Bronchial epithelial cell (primary cell): ENCODE measurements around the gene GNLY. TPM values are rescaled to one million over a fixed set of nuclear protein-coding genes. Genes with fewer than 3 reads are reported as not detected.

Experiments
- DNase-seq: peaks from one replicate; pipeline ENCODE4 v3.0.0-alpha.2; 2010; ENCODE audit warnings: low read depth
- FAIRE-seq: peaks from 2 replicates; lab custom pipeline; 2011; peaks lifted over from hg19 to GRCh38; lab: Jason Lieb, UNC
- H3K27me3 ChIP-seq: 2 replicates; pipeline ENCODE4 v1.5.1; 2011; ENCODE audit warnings: low read length; ENCODE audit not compliant: control insufficient read depth, insufficient read depth
- H3K36me3 ChIP-seq: 2 replicates; pipeline ENCODE4 v1.5.1; 2011; ENCODE audit warnings: low read length; ENCODE audit not compliant: control insufficient read depth, insufficient read depth
- H3K4me3 ChIP-seq: 2 replicates; pipeline ENCODE4 v1.5.1; 2011; ENCODE audit warnings: mild to moderate bottlenecking, low read depth, low read length, control low read depth
- total RNA-seq: library from RNA; depleted of rRNA; stranded (reverse); fragments of >200 nt; gene quantifications from 2 replicates; pipeline ENCODE4 v1.2.1, GENCODE V29; 2014
- TF ChIP-seq, protein P1 (sequence below): IDR thresholded peaks from 2 replicates; pipeline ENCODE4 v1.5.1; 2011; ENCODE audit warnings: mild to moderate bottlenecking, moderate library complexity, low read length, control low read depth, inconsistent platforms; ENCODE audit not compliant: insufficient read depth, severe bottlenecking

Gene GNLY
- total RNA-seq, 1 donor from 2014 or later, result not detected

DNA sequence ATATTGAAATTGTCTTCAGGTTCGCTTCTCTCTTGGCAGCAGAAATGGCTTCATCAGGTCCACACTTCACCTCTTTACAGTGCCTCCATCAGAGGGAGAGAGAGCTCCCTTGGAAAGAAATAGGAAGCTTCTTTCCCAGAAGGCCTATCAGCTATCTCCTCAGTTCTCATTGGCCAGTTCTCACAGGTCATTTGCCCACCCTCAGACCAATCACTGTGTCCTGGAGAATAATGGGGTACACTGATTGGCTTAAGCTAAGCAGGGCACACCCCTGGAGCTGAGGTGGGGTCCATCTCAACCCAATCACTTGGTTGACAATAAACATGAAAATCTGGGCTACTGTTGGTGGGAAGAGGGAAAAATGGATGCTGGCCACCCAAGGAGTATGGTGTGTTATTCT lies 5.2 kb downstream of the GNLY start:
- FAIRE-seq, result no peak
- Histone ChIP-seq H3K4me3 (no peak overlapping the region), H3K27me3 (peaks cover 2% of the 10 kb centered on the region), H3K36me3 (no peaks in the 10 kb centered on the region)
- TF ChIP-seq, protein P1, sequence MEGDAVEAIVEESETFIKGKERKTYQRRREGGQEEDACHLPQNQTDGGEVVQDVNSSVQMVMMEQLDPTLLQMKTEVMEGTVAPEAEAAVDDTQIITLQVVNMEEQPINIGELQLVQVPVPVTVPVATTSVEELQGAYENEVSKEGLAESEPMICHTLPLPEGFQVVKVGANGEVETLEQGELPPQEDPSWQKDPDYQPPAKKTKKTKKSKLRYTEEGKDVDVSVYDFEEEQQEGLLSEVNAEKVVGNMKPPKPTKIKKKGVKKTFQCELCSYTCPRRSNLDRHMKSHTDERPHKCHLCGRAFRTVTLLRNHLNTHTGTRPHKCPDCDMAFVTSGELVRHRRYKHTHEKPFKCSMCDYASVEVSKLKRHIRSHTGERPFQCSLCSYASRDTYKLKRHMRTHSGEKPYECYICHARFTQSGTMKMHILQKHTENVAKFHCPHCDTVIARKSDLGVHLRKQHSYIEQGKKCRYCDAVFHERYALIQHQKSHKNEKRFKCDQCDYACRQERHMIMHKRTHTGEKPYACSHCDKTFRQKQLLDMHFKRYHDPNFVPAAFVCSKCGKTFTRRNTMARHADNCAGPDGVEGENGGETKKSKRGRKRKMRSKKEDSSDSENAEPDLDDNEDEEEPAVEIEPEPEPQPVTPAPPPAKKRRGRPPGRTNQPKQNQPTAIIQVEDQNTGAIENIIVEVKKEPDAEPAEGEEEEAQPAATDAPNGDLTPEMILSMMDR, result no peak
- DNase-seq, result no peak

DNA sequence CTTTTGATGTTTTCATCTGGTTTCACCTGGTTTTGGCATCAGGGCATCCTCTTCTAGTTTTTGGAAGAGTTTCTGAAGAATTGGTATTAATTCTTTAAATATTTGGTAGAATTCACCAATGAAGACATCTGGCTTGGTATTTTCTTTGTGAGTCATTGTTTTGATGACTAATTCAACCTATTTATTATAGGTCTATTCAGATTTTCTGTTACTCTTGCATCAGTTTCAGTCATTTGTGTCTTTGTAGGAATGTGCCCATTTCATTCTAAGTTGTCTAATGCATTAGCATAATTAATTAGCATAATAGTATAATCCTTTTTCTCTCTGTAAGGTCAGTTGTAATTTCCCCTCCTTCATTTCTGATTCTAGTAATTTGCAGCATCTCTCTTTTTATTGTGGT lies 8.0 kb downstream of the GNLY start:
- no peaks in the 10 kb centered on the region for H3K27me3 ChIP-seq
- no peak for FAIRE-seq
- H3K4me3 ChIP-seq, result no peak overlapping the region
- peak; percentile 87 for DNase-seq
- TF ChIP-seq, protein P1, result no peak
- H3K36me3 ChIP-seq, result no peaks in the 10 kb centered on the region

DNA sequence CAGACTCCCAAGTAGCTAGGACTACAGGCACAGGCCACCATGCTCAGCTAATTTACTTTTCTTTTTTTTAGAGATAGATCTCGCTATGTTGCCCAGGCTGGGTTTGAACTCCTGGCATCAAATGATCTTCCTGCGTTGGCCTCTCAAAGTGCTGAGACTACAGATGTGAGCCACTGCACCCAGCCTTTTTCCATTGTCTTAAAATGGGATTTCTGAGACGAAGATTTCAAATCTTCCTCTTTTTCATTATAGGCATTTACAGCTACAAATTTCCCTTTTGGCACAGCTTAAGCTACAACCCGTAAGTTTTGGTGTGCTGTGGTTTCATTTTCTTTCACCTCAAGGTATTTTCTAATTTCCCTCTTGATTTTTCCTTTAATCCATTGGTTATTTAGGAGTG lies 8.6 kb downstream of the GNLY start:
- DNase-seq, result no peak
- H3K27me3 ChIP-seq, result no peaks in the 10 kb centered on the region
- H3K4me3 ChIP-seq, result no peak overlapping the region
- no peak for FAIRE-seq
- TF ChIP-seq, protein P1, result no peak
- H3K36me3 ChIP-seq, result no peaks in the 10 kb centered on the region

DNA sequence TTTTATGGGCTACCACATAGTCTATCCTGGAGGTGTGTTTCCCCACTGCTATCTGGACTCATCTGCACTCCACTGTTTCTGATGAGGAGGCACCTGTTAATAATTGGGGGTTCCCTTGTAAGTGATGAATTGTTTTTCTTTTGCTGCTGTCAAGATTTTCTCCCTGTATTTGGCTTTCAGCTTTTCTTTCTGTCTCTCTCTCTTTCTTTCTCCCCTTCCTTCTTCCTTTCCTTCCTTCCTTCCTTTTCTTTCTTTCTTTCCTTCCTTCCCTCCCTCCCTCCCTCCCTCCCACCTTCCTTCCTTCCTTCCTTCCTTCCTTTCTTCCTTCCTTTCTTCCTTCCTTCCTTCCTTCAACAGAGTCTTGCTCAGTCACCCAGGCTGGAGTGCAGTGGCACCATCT lies 9.2 kb downstream of the GNLY start:
- no peaks in the 10 kb centered on the region for H3K27me3 ChIP-seq
- DNase-seq, result no peak
- no peak overlapping the region for H3K4me3 ChIP-seq
- no peaks in the 10 kb centered on the region for H3K36me3 ChIP-seq
- TF ChIP-seq, protein P1, result no peak
- FAIRE-seq, result no peak

DNA sequence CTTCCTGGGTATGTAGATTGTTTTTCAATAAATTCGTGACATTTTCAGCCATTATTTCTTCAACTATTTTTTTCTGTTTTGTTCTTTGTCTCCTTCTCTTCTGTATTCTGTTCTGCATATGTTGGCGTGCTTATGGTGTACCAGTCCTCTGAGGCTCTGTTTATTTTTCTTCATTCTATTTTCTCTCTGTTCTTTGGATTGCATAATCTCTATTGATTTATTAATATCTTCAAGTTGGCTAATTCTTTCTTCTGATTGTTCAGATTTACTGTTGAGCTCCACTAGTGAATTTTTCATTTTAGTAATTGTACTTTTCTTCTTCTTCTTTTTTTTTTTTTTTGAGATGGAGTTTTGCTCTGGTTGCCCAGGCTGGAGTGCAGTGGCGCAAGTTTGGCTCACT lies 9.9 kb downstream of the GNLY start:
- TF ChIP-seq, protein P1, result no peak
- Histone ChIP-seq H3K4me3 (no peak overlapping the region), H3K36me3 (no peaks in the 10 kb centered on the region), H3K27me3 (no peaks in the 10 kb centered on the region)
- no peak for DNase-seq
- no peak for FAIRE-seq
